CD4-positive, alpha-beta T cell treated with Interleukin-15 for 4 hours (primary cell): ENCODE results near the gene CSF2.

Source experiments
- DNase-seq: peaks from one replicate; pipeline ENCODE4 v3.0.0-alpha.2; 2020; ENCODE audit warnings: low spot score

The CSF2 gene

DNA sequence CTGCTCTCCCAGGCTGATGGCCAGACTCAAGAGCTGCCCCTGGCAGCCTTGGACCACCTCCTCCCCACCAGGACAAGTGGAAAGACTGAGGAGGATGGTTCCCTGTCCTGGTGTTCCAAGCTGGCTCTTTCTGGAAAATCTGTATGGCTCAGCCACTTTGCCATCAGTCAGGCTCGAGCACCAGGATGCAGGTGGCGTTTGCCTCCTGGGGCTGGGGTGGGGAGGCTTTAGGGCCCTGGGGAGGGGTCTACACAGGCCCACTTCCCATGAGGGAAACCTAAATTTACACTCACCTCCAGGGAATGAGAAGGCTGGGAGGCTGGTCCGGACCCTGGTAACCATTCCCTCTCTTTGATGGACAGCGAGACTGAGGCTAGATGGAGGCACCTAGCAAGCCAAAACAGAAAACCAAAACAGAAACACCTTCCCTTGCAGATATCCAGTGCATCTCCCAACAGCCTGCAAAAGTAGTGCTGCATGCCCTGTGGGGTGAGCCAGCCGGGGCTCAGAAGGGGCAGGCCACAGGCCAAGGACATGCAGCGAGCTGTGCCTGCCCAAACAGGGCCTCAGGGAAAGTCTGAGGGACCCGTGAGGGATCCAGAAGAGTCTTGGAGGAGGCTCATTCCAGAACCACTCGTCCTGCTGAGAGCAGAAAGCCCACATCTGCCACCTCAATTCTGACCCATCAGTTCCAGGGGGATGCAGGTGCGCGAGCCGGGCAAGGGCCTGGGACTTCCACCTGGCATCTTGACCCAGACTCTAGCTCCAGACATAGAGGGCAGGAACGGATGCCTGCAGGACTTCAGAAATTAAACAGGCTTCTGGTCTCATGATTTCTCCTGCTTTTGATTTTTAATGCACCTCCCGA lies 5.4 kb upstream of the CSF2 start:
- no peak for DNase-seq

DNA sequence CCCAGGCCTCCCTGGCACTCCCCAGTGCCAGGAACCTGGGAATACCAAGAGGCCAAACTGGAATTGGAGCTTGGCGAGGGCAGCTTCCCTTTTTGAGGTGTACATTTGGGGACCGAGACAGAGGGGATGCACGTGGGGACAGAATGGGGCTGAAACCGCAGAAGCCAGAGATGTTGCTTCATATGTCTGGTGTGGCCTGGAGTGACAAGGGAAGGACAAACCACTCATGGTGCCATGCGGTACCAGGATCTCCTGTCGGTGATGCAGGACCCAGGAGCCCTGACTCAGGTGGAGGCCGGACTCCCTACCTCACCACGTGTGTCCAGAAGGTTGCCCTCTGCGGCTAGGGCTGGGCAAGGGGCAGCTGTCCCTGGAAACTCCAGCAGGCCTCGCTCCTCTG lies 4.0 kb upstream of the CSF2 start:
- no peak for DNase-seq

DNA sequence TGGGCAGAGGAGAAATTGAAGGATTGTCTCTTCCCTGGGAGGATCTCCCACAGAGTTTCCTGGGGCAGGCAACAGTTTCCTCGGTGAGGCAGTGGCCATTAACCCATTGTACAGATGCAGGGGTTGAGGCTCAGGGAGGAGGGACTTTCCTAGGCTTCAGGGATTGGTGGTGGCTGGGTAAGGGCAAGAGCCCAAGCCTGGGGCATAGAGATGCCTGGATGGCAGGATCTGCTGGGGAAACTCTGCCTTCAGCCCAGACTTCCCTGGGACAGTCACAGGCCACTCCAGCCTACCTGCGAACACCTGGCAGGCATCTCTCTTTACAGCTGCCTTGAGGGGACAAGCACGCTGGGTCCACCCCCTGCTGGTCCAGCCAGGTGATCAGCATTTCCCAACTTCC lies 3.6 kb upstream of the CSF2 start:
- DNase-seq, result no peak

DNA sequence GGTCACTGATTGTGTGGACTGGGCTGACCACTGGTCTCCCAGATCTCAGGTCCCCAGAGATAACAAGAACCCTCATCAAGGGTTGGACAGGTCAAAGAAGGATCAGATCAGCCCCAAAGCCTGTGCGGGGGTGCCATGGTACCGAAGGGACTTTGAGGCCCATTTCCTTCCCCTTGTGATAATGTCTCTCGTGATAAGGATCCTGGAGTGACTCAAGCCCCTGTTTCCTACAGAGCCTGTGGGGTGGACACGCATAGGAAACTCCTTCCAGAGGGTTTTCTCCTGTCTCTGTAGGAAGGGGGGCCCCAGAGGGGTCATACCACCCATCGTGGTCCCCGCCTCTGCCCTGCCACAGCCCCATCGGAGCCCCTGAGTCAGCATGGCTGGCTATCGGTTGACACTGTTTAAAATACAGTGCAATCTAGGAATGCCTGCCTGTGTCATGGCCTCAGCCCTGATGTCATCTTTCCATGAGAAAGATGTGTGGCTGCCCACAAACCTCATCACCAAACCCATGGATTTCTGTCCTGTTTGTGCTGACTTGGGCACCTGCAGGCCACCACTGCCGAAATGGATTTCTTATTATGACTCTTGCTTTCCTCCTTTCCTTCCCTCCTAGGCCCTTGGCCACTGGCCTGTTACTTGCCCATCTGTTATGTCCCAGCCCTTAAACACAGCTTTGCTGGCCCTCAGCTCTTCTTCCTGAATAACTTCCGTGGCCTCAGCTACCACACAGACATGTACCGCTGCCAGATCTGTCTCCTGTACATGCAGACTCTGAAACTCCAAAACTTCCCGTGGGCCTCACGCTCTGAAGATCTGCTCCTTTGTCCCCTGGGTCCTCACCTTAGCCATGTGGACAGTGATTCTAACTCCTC lies 2.9 kb upstream of the CSF2 start:
- no peak for DNase-seq

DNA sequence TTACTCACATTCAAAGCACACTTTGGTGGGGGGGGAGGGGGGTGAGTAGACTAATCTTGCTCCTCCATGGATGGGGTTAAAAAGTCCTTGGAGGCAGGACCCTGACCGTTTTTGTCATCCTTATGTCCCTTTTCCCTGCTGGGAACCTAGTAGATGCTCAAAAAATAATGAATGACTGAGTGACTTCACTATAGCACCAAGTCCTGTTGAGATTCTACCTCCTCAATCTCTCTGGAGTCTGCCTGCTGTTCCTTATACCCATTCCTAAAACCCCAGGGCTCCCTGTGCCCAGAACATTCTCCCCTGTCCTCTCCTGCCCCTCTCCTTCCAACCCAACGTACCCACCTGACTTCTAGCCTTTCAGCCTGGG lies 2.3 kb upstream of the CSF2 start:
- no peak for DNase-seq

- no peak for DNase-seq
Measured at GRCh38 chr5:132072070-132072469, 1.5 kb upstream of the CSF2 start.

GRCh38 chr5:132072528-132072927 lies 1.1 kb upstream of the CSF2 start:
- no peak for DNase-seq

DNA sequence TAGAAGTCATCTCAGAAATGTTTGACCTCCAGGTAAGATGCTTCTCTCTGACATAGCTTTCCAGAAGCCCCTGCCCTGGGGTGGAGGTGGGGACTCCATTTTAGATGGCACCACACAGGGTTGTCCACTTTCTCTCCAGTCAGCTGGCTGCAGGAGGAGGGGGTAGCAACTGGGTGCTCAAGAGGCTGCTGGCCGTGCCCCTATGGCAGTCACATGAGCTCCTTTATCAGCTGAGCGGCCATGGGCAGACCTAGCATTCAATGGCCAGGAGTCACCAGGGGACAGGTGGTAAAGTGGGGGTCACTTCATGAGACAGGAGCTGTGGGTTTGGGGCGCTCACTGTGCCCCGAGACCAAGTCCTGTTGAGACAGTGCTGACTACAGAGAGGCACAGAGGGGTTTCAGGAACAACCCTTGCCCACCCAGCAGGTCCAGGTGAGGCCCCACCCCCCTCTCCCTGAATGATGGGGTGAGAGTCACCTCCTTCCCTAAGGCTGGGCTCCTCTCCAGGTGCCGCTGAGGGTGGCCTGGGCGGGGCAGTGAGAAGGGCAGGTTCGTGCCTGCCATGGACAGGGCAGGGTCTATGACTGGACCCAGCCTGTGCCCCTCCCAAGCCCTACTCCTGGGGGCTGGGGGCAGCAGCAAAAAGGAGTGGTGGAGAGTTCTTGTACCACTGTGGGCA lies 642 bp downstream of the CSF2 start:
- no peak for DNase-seq

GRCh38 chr5:132074772-132075718 lies 1.5 kb downstream of the CSF2 start:
- DNase-seq, result no peak

GRCh38 chr5:132075719-132076077 lies 2.1 kb downstream of the CSF2 start:
- DNase-seq, result no peak

DNA sequence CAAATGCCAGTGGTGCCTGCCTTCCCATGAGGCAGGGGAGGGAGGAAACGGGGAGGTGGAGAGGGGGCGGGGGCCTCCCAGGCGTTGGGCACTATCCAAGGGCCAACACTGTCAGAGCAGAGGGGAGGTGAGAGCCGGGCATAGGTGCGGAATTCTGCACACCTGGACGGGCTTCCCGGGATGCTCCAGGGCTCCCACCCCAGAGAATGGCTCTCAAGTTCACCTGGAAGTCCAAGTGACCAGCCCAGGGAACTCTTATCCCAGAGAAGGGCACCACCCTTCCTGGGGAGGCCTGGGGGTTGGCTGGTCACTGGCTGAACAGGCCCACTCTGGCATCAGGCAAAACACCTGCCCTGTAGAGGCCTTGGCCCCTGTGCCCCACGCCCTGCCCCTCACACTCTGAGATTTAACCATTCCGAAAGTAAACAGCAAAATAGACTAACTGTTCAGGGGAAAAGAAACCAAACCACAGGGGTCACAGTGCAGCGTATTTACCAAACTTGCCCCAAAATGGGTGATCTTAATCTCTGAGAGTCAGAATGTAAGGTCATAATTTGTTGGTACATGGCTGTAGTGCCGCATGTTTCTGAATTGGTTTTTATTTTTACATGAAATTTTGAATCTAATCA lies 2.7 kb downstream of the CSF2 start:
- DNase-seq, result no peak

DNA sequence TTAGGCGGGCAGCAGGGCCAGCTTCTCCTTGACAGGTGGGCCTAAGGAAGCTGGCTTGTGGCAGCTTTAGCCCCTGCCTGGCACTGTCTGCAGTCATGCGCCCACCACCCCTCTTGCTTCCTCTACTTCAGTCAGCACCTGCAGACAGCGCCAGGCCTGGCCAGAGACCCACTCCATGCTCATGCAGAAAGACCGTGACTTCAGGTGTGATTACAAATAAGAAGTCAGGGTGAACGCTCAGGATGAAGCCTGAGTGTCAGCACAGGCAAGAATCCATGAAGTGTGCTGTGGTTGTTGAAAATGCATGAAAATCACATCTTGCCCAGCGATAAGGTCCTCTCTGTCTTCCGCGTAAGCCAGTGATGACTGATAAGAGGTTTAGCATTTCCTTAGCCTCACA lies 3.4 kb downstream of the CSF2 start:
- DNase-seq, result no peak

- DNase-seq, result no peak
Measured at GRCh38 chr5:132079081-132079480, 5.5 kb downstream of the CSF2 start.

- DNase-seq, result no peak
Measured at GRCh38 chr5:132079619-132080018, 6.0 kb downstream of the CSF2 start.

DNA sequence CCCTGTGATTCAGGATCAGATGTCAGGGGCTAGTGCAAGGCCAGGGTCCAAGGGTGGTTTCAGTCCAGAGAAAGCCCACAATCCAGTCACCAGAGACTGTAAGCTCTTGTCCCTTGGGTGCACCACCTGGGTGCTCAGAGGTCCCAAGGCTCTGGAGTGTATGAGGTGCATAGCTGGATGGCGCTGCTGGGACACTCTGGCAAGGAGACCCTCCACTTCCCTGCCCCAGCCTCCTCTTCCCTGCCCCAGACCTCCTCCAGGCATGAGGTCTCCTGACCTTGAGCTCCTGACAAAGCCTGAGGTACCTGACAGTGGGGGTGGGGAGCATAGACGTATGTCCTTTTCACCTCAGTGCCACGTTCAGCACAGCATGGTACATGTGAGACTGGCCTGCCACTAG lies 7.0 kb downstream of the CSF2 start:
- DNase-seq, result no peak

GRCh38 chr5:132081458-132081857 lies 7.9 kb downstream of the CSF2 start:
- no peak for DNase-seq

GRCh38 chr5:132082329-132083023 lies 8.9 kb downstream of the CSF2 start:
- no peak for DNase-seq

DNA sequence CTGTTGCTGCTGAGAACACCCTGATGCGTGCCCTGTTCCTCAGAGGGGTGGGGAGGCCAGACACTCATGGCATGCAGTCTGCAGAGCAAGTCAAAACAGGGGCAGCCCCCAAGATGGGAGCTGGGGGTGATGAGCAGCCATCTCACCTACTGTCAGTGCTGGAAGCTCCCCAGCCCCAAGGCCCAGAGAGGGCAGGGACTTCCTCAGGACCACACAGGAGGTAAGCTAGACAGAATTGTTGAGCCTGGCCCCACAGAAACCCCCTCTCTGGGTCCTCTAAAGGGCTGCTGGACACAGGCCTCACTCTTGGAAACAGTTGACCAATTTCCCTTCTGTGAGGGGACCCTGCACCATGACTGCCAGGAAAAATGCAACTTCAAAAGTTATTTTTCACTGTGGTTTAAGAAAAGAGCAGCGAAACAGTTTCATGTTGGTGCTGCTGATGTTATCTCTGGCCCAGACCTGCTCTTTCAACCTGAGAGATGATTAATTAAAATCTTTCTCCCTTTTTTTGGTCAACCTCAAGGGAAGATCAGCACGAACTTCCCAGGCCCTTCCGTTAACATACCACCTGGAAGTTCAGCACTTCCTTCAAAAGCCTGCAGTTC lies 9.6 kb downstream of the CSF2 start:
- DNase-seq, result no peak

GRCh38 chr5:132085686-132086085 lies 12.1 kb downstream of the CSF2 start:
- no peak for DNase-seq

- no peak for DNase-seq
Measured at GRCh38 chr5:132086277-132086794, 12.7 kb downstream of the CSF2 start.
